ENCODE measurements around the gene NCBP3. TPM values are rescaled to one million over a fixed set of nuclear protein-coding genes. Genes with fewer than 3 reads are reported as not detected.
A peak's percentile ranks its signal among the peaks of the same experiment; 100 is the strongest.

NCBP3 gene
- total RNA-seq, 6 experiments from 2014 or later: 22.4 to 28.6 (median 25.3) TPM

DNA sequence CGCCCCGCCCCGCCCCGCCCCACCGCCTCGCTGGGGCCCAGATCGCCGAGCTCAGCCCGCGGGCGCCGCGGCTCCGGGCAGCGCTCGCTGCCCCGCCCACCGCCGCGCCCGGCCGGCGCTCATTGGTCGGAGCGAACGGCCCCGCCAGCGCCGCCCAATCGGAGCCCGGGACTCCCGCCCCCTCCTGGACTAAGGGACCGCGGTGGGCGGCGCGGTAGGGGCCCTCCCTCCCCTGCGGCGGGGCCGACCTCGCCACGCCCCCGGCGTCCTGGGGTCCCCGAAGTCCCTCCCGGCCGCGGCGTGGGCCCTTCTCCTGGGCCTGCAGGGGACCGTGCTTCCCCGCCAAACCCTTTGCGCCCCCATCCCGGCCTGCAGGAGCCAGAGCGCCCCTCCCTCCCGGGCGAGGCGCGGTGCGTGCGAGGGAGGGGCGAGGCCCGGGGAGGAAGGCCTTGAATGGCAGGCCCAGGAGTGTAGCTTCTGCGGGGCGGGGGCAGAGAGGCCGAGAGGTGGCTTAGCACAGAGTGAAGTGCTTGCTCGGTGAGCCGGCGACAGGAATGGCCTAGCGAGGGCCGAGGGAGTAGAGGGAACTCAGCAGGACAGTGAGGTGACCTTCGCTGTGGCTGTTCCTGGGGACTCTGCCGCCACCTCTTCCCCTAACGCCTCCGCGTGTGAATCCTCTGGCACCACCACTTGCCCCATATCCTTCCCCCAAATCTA lies 47.1 kb upstream of the NCBP3 start, which contains the start of gene CAMKK1:
TSS of gene CAMKK1 (minus strand) at position 51 of the 717 bp plus-strand sequence. CDS start 7,366 bp downstream, outside the sequence.
- Mint-ChIP-seq H3K27ac (peak within 1 kb of the TSS; percentile 98), H3K4me3 (peak within 1 kb of the TSS; percentile 73), H3K4me1 (ENCODE audit: low read depth) (peaks cover 60% of the 10 kb centered on the region), H3K36me3 (ENCODE audit: low read depth) (no peaks in the 10 kb centered on the region), H3K27me3 (ENCODE audit: insufficient read depth) (peaks cover 3% of the 10 kb centered on the region; the same call in 1 of the 2 replicates), H3K9me3 (no peaks in the 10 kb centered on the region)
- peak; percentile 67 for DNase-seq
- TF ChIP-seq, protein P1, sequence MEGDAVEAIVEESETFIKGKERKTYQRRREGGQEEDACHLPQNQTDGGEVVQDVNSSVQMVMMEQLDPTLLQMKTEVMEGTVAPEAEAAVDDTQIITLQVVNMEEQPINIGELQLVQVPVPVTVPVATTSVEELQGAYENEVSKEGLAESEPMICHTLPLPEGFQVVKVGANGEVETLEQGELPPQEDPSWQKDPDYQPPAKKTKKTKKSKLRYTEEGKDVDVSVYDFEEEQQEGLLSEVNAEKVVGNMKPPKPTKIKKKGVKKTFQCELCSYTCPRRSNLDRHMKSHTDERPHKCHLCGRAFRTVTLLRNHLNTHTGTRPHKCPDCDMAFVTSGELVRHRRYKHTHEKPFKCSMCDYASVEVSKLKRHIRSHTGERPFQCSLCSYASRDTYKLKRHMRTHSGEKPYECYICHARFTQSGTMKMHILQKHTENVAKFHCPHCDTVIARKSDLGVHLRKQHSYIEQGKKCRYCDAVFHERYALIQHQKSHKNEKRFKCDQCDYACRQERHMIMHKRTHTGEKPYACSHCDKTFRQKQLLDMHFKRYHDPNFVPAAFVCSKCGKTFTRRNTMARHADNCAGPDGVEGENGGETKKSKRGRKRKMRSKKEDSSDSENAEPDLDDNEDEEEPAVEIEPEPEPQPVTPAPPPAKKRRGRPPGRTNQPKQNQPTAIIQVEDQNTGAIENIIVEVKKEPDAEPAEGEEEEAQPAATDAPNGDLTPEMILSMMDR (IDR thresholded peaks at IDR 0.05): peak; percentile 41

DNA sequence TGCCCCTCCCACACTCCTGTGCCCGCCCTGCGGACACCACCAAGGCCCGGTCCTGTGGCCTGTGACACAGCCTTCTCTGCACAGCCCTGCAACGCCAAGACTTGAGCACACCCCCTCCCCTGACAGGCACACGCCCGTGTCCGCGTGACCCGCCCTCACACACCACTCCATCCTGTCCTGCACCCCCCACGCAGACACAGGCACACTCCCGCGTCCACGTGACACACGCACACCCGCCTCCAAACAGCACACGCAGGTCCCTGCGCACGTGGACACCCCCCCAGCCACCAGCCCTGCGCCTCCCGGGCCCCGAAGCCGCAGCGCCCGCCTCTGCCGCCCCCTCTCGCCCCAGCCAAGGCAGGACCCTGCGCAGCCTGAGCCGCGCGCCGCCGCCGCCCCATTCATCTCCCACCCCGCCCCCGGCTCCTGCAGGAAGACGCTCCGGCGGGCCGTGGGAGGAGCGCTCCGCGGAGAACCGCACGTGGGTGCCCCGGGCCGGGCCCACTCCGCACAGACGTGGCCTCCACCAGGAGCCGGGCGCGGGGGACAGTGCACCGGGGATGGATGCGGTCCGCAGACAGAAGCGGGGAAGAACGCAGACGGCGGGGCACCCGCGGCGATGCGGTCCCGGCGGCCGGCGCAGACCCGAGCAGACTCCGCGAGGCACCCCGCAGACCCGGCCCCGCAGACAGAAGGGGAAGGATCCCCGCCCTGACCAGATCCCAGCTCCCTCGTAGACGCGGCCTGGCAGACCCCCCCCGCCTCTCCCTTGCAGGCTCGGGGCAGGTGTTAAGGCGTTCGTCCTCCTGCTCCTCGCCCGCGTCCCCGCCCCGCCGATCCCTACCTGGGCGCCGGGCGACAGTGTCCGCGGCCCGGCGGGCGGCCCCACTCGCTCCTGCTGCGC lies 46.3 kb upstream of the NCBP3 start:
- TF ChIP-seq, protein P1 (IDR thresholded peaks at IDR 0.05): 0 out of 2 replicates have a peak, but pooled peaks have one; percentile 19
- peak; percentile 75 for DNase-seq
- Mint-ChIP-seq H3K4me3 (peak overlapping the region; percentile 73), H3K9me3 (no peaks in the 10 kb centered on the region), H3K27ac (peak overlapping the region; percentile 98), H3K4me1 (ENCODE audit: low read depth) (peaks cover 68% of the 10 kb centered on the region), H3K27me3 (ENCODE audit: insufficient read depth) (peaks cover 3% of the 10 kb centered on the region; the same call in 1 of the 2 replicates), H3K36me3 (ENCODE audit: low read depth) (no peaks in the 10 kb centered on the region)

GRCh38 chr17:3891626-3892094 lies 45.6 kb upstream of the NCBP3 start:
- H3K9me3 Mint-ChIP-seq: no peaks in the 10 kb centered on the region
- H3K27me3 Mint-ChIP-seq (ENCODE audit: insufficient read depth): peaks cover 3% of the 10 kb centered on the region; the same call in 1 of the 2 replicates
- H3K4me1 Mint-ChIP-seq (ENCODE audit: low read depth): peaks cover 75% of the 10 kb centered on the region
- no peak for DNase-seq
- TF ChIP-seq, protein P1 (IDR thresholded peaks at IDR 0.05): no peak
- peak overlapping the region; percentile 98 for H3K27ac Mint-ChIP-seq
- H3K4me3 Mint-ChIP-seq: peak overlapping the region; percentile 73
- H3K36me3 Mint-ChIP-seq (ENCODE audit: low read depth): no peaks in the 10 kb centered on the region

GRCh38 chr17:3890878-3891219 lies 44.8 kb upstream of the NCBP3 start:
- no peak for DNase-seq
- peak overlapping the region; percentile 98 for H3K27ac Mint-ChIP-seq
- peak overlapping the region; percentile 73 for H3K4me3 Mint-ChIP-seq
- TF ChIP-seq, protein P1 (IDR thresholded peaks at IDR 0.05): no peak
- peaks cover 81% of the 10 kb centered on the region for H3K4me1 Mint-ChIP-seq (ENCODE audit: low read depth)
- H3K27me3 Mint-ChIP-seq (ENCODE audit: insufficient read depth): peaks cover 3% of the 10 kb centered on the region; the same call in 1 of the 2 replicates
- no peaks in the 10 kb centered on the region for H3K36me3 Mint-ChIP-seq (ENCODE audit: low read depth)
- H3K9me3 Mint-ChIP-seq: no peaks in the 10 kb centered on the region

DNA sequence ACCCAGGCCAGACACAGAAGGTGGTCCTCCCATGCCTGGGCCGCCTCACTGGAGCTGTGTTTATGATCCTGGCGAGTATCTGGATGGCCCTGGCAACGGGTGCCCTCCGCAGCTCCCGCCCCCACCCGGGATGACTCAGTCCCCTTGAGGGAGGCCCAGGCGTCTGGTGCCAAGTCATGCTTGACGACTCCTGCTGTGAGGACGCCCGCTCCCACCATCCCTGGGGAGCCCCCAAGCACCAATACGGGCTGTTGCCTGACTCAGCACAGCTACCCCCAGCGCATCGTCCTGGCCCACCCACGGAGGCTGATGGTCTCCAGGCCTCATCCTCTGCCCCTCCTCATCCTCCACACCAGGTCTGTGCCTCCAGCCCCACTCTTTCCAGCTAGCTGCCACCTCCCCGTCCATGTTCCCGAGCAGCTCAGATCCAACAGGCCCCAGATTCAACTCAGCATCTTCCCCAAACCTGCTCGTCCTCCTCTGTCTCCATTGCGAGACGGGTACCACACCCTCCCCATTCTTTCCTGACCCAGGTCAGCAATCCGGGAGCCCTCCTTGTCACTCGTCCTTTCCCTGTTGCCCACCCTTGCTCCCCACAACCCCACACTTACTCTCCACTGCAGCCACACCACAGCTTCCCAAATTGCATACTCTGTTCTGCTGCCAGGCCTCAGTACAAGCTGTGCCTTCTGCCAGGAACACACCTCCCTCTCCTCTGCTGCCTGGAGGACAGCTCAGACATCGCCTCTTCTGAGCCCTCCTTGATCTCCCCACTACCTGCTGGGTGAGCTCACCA lies 44.2 kb upstream of the NCBP3 start:
- peak; percentile 94 for DNase-seq
- Mint-ChIP-seq H3K9me3 (no peaks in the 10 kb centered on the region), H3K27ac (peak overlapping the region; percentile 98), H3K4me3 (peak overlapping the region; percentile 73), H3K27me3 (ENCODE audit: insufficient read depth) (peaks cover 3% of the 10 kb centered on the region; the same call in 1 of the 2 replicates), H3K36me3 (ENCODE audit: low read depth) (no peaks in the 10 kb centered on the region), H3K4me1 (ENCODE audit: low read depth) (peaks cover 85% of the 10 kb centered on the region)
- TF ChIP-seq, protein P1 (IDR thresholded peaks at IDR 0.05): no peak
